SK-N-SH (cell line): Measurements from ENCODE around the gene ZNF480. TPM values are rescaled to one million over a fixed set of nuclear protein-coding genes. Genes with fewer than 3 reads are reported as not detected.

Source experiments
- CTCF ChIA-PET: fragments of 300-600, 350-600 bp; formaldehyde crosslinking; extraction: SDS; loops from one replicate; lab custom pipeline; 2021; lab: Yijun Ruan, JAX
- POLR2A ChIA-PET: fragments of 350-600 bp; sonication (Branson Sonifier 250); formaldehyde crosslinking; extraction: SDS; loops from one replicate; lab custom pipeline; 2020; ENCODE audit warnings: antibody characterized with exemption, inconsistent platforms; lab: Yijun Ruan, JAX
- DNase-seq: peaks from one replicate; pipeline ENCODE4 v3.0.0; 2012
- H2AFZ ChIP-seq: fragments of 200-600 bp; sonication (generic); 2 replicates; pipeline ENCODE4 v1.8.1; 2016; ENCODE audit warnings: antibody characterized with exemption, mild to moderate bottlenecking, low read depth
- H3F3A ChIP-seq: fragments of 200-600 bp; sonication (generic); replicated peaks from 2 replicates; pipeline ENCODE3; 2016; ENCODE audit warnings: antibody characterized with exemption, mild to moderate bottlenecking; ENCODE audit not compliant: insufficient read depth
- H3K27ac ChIP-seq, 2 experiments: fragments of 200-500 bp in 1 of 2; fragments of 200-600 bp in 1 of 2; sonication (Bioruptor generic) in 1 of 2; sonication (generic), shearing (Covaris generic) in 1 of 2; 2 replicates each; pipeline versions ENCODE4 v1.5.1 to v1.6.1; 2014 to 2016; ENCODE audit warnings: low read depth in 2 of 2, inconsistent platforms in 1 of 2, low read length in 1 of 2, mild to moderate bottlenecking in 1 of 2, mixed read lengths in 1 of 2
- H3K27me3 ChIP-seq: fragments of 200-600 bp; sonication (generic), shearing (Covaris generic); 2 replicates; pipeline ENCODE4 v1.6.1; 2016; ENCODE audit warnings: mixed run types; ENCODE audit not compliant: insufficient read depth
- H3K36me3 ChIP-seq, 2 experiments: fragments of 200-500 bp in 1 of 2; fragments of 200-600 bp in 1 of 2; sonication (Bioruptor generic) in 1 of 2; sonication (generic) in 1 of 2; replicated peaks in 1 of 2; 2 replicates each; pipeline versions ENCODE3 to v1.5.1; 2014 to 2016; ENCODE audit warnings: low read length in 1 of 2, mild to moderate bottlenecking in 1 of 2; ENCODE audit not compliant: insufficient read depth in 2 of 2, control insufficient read depth in 1 of 2
- H3K4me1 ChIP-seq, 2 experiments: fragments of 200-500 bp in 1 of 2; fragments of 200-600 bp in 1 of 2; sonication (Bioruptor generic) in 1 of 2; sonication (generic), shearing (Covaris generic) in 1 of 2; 2 replicates each; pipeline versions ENCODE4 v1.5.1 to v1.6.1; 2014 to 2016; ENCODE audit warnings: low read depth in 1 of 2, low read length in 1 of 2, mixed run types in 1 of 2; ENCODE audit not compliant: insufficient read depth in 2 of 2, control insufficient read depth in 1 of 2
- H3K4me2 ChIP-seq: fragments of 200-600 bp; sonication (generic), shearing (Covaris generic); 2 replicates; pipeline ENCODE4 v1.6.1; 2017; ENCODE audit warnings: mixed run types
- H3K4me3 ChIP-seq, 2 experiments: fragments of 200-500 bp in 1 of 2; fragments of 200-600 bp in 1 of 2; sonication (Bioruptor generic) in 1 of 2; sonication (generic), shearing (Covaris generic) in 1 of 2; 2 replicates each; pipeline versions ENCODE4 v1.5.1 to v1.8.1; 2014 to 2016; ENCODE audit warnings: low read depth in 2 of 2, inconsistent platforms in 1 of 2, low read length in 1 of 2, mild to moderate bottlenecking in 1 of 2, mixed read lengths in 1 of 2, moderate library complexity in 1 of 2
- H3K79me2 ChIP-seq: fragments of 200-600 bp; sonication (generic); 2 replicates; pipeline ENCODE4 v1.8.1; 2017; ENCODE audit warnings: mild to moderate bottlenecking; ENCODE audit not compliant: insufficient read depth
- H3K9ac ChIP-seq: fragments of 200-600 bp; sonication (generic); 2 replicates; pipeline ENCODE4 v1.6.1; 2017; ENCODE audit warnings: mixed run types
- H3K9me2 ChIP-seq: fragments of 200-600 bp; sonication (generic); 2 replicates; pipeline ENCODE4 v1.6.1; 2017; ENCODE audit warnings: mixed run types
- H3K9me3 ChIP-seq: fragments of 200-600 bp; sonication (generic); 2 replicates; pipeline ENCODE4 v1.6.1; 2017; ENCODE audit warnings: mixed run types, mild to moderate bottlenecking, moderate library complexity
- H4K20me1 ChIP-seq: fragments of 200-600 bp; sonication (generic); 2 replicates; pipeline ENCODE4 v1.6.1; 2017; ENCODE audit warnings: mild to moderate bottlenecking, mixed run types; ENCODE audit not compliant: insufficient read depth
- ELF1 ChIP-seq: IDR thresholded peaks from 2 replicates; pipeline ENCODE4 v1.4.0; 2012
- FOXM1 ChIP-seq: IDR thresholded peaks from 2 replicates; pipeline ENCODE4 v1.4.0; 2012; ENCODE audit warnings: low read depth, mild to moderate bottlenecking
- GATA2 ChIP-seq: sonication (generic); formaldehyde crosslinking; IDR thresholded peaks from 2 replicates; pipeline ENCODE4 v1.5.0; 2020; ENCODE audit warnings: mild to moderate bottlenecking, missing genetic modification reagents
- NFIC ChIP-seq: IDR thresholded peaks from 2 replicates; pipeline ENCODE4 v1.4.0; 2012; ENCODE audit warnings: borderline replicate concordance
- NRF1 ChIP-seq: IDR thresholded peaks from 2 replicates; pipeline ENCODE4 v1.6.1; 2012; ENCODE audit warnings: low read depth, mild to moderate bottlenecking, low read length
- POLR2AphosphoS5 ChIP-seq: IDR thresholded peaks from 2 replicates; pipeline ENCODE4 v1.6.1; 2012; ENCODE audit warnings: low read depth, low read length
- RCOR1 ChIP-seq: fragments of 150-350 bp; IDR thresholded peaks from 2 replicates; pipeline ENCODE4 v1.6.1; 2017; ENCODE audit warnings: antibody characterized with exemption, low read length
- RFX5 ChIP-seq: IDR thresholded peaks from 2 replicates; pipeline ENCODE4 v1.6.1; 2012; ENCODE audit warnings: mild to moderate bottlenecking, improper control_type of control experiment, low read length
- RXRA ChIP-seq: IDR thresholded peaks from 2 replicates; pipeline ENCODE4 v1.4.0; 2012; ENCODE audit warnings: low read depth, mild to moderate bottlenecking, borderline replicate concordance
- SIN3A ChIP-seq: IDR thresholded peaks from 2 replicates; pipeline ENCODE4 v1.6.1; 2012; ENCODE audit warnings: low read depth, mild to moderate bottlenecking, low read length, moderate library complexity, borderline replicate concordance
- SMC3 ChIP-seq: IDR thresholded peaks from 2 replicates; pipeline ENCODE4 v1.6.1; 2012; ENCODE audit warnings: low read depth, low read length, improper control_type of control experiment
- TAF1 ChIP-seq: IDR thresholded peaks from 2 replicates; pipeline ENCODE4 v1.6.1; 2012; ENCODE audit warnings: low read depth, mild to moderate bottlenecking, low read length, moderate library complexity, borderline replicate concordance
- TCF12 ChIP-seq: IDR thresholded peaks from 2 replicates; pipeline ENCODE4 v1.4.0; 2012
- YY1 ChIP-seq: IDR thresholded peaks from 2 replicates; pipeline ENCODE4 v1.4.0; 2012; ENCODE audit warnings: low read depth, mild to moderate bottlenecking
- WGBS: methylation state at CpG from one replicate; pipeline ENCODE4 v1.1.6; 2017; ENCODE audit warnings: low lambda C conversion rate; 5-methylcytosine and 5-hydroxymethylcytosine counted together
- polyA plus RNA-seq, 3 experiments: library from polyadenylated mRNA; depleted of rRNA; stranded (reverse); fragments of >200 nt; gene quantifications; 2 replicates each; pipeline ENCODE4 v1.2.3, GENCODE V29; 2012
- TF ChIP-seq, protein P1 (sequence below): IDR thresholded peaks from 2 replicates; pipeline ENCODE4 v1.4.0; 2012; ENCODE audit warnings: low read depth, borderline replicate concordance
- TF ChIP-seq, protein P2 (sequence below): IDR thresholded peaks from 2 replicates; pipeline ENCODE4 v1.4.0; 2012; ENCODE audit warnings: low read depth
- TF ChIP-seq, protein P3 (sequence below): IDR thresholded peaks from 2 replicates; pipeline ENCODE4; 2012
- TF ChIP-seq, protein P4 (sequence below): IDR thresholded peaks from 2 replicates; pipeline ENCODE4 v1.4.0; 2012; ENCODE audit warnings: low read depth, borderline replicate concordance

Gene ZNF480
- polyA plus RNA-seq, 1 of the 3 experiments (the other 2 are of a cell fraction), result 10.9 TPM

DNA sequence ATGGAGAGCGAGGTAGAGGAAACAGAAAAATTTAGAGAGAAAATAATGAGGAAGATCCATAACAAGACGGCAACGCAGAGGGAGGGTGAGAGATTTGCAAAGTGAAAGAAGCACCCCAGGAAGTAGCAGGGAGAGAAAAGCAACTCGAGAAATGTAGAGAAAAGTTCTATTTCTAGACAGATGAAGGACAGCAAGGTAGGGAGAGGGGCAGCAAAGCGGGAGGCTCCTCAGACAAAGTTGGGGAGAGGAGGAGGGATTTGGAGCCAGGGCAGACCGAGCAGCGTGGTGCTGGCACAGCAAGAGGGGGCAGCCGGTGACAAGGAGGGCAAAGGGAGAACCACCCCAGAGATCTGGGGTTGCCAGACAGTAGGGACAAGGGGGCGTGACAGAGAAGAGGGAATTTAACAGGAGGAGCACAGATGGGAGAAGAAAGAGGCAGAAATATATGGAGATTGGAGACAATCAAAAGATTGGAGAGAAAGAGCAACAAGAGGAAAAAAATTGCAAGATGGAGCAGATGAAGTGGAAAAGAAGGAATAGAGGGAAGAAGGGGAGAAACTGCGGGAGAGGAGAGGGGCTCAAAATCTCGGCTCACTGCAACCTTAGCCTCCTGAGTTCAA is 26.6 kb upstream of the ZNF480 start:
- H3K4me1 ChIP-seq, result peaks cover 0 to 2% of the 10 kb centered on the region in 2 experiments; a peak in 1 of 4 replicates
- H3K27ac ChIP-seq, result peak overlapping the region; percentile 90 to 94
- H2AFZ ChIP-seq, result peak overlapping the region; percentile 92
- no peaks in the 10 kb centered on the region for H3K9me2 ChIP-seq
- H3K27me3 ChIP-seq, result no peaks in the 10 kb centered on the region
- H3K9me3 ChIP-seq, result no peaks in the 10 kb centered on the region
- peak overlapping the region; percentile 79 for H3K4me2 ChIP-seq
- peak overlapping the region; percentile 85 to 91 for H3K4me3 ChIP-seq
- peaks cover 0 to 38% of the 10 kb centered on the region in 2 experiments for H3K36me3 ChIP-seq
- 18% methylated on average over 11 of the region's 11 CpGs for WGBS
- H4K20me1 ChIP-seq, result no peaks in the 10 kb centered on the region
- peaks cover 60% of the 10 kb centered on the region for H3K79me2 ChIP-seq
- H3K9ac ChIP-seq, result peak overlapping the region; percentile 99
- no peaks in the 10 kb centered on the region for H3F3A ChIP-seq
- TF ChIP-seq NRF1, result no peak
- TF ChIP-seq, protein P1, sequence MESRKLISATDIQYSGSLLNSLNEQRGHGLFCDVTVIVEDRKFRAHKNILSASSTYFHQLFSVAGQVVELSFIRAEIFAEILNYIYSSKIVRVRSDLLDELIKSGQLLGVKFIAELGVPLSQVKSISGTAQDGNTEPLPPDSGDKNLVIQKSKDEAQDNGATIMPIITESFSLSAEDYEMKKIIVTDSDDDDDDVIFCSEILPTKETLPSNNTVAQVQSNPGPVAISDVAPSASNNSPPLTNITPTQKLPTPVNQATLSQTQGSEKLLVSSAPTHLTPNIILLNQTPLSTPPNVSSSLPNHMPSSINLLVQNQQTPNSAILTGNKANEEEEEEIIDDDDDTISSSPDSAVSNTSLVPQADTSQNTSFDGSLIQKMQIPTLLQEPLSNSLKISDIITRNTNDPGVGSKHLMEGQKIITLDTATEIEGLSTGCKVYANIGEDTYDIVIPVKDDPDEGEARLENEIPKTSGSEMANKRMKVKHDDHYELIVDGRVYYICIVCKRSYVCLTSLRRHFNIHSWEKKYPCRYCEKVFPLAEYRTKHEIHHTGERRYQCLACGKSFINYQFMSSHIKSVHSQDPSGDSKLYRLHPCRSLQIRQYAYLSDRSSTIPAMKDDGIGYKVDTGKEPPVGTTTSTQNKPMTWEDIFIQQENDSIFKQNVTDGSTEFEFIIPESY, result no peak
- TF ChIP-seq FOXM1, result no peak
- TF ChIP-seq SMC3, result no peak
- TF ChIP-seq, protein P2, sequence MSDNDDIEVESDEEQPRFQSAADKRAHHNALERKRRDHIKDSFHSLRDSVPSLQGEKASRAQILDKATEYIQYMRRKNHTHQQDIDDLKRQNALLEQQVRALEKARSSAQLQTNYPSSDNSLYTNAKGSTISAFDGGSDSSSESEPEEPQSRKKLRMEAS, result no peak
- TF ChIP-seq SIN3A, result no peak
- TF ChIP-seq RXRA, result no peak
- no peak for TF ChIP-seq TAF1
- no peak for TF ChIP-seq POLR2AphosphoS5
- no peak for TF ChIP-seq NFIC
- no peak for TF ChIP-seq YY1
- no peak for TF ChIP-seq GATA2 (CRISPR knock-in tag)
- TF ChIP-seq, all 33 proteins: peak for 0
- DNase-seq, result peak; percentile 64
- CTCF ChIA-PET, result no interaction called here
- POLR2A ChIA-PET, result no interaction called here

DNA sequence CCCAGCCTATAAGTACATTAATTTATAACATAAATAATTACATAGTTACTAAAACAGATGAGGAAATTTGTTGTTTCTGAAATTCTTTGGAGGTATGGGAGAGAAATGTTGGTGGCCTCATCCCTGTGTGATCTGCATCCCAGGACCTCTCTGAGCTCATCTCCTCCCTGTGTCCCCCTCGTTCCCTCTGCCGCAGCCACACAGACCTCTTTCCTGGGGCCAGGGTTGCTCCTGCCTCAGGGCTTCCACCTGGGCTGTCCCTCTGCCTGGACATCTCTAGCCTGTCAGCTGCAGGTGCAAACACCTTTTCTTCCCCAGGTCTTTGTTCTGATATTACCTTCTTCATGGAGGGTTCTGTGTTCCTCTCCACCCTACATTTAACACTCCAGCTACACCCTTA is 23.7 kb upstream of the ZNF480 start:
- Histone ChIP-seq H3K9me3 (no peaks in the 10 kb centered on the region), H4K20me1 (no peaks in the 10 kb centered on the region), H3F3A (no peaks in the 10 kb centered on the region)
- 100% methylated on average over 2 of the region's 2 CpGs for WGBS
- TF ChIP-seq, protein P3, sequence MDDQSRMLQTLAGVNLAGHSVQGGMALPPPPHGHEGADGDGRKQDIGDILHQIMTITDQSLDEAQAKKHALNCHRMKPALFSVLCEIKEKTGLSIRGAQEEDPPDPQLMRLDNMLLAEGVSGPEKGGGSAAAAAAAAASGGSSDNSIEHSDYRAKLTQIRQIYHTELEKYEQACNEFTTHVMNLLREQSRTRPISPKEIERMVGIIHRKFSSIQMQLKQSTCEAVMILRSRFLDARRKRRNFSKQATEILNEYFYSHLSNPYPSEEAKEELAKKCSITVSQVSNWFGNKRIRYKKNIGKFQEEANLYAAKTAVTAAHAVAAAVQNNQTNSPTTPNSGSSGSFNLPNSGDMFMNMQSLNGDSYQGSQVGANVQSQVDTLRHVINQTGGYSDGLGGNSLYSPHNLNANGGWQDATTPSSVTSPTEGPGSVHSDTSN, result no peak
- TF ChIP-seq TCF12, result no peak
- no peak for TF ChIP-seq RFX5
- TF ChIP-seq NFIC, result no peak
- TF ChIP-seq, protein P4, sequence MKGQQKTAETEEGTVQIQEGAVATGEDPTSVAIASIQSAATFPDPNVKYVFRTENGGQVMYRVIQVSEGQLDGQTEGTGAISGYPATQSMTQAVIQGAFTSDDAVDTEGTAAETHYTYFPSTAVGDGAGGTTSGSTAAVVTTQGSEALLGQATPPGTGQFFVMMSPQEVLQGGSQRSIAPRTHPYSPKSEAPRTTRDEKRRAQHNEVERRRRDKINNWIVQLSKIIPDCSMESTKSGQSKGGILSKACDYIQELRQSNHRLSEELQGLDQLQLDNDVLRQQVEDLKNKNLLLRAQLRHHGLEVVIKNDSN, result no peak
- no peak for TF ChIP-seq POLR2AphosphoS5
- TF ChIP-seq ELF1, result no peak
- no peak for TF ChIP-seq RCOR1
- no peak for TF ChIP-seq GATA2 (CRISPR knock-in tag)
- TF ChIP-seq SMC3, result no peak
- TF ChIP-seq, all 33 proteins: peak for 0
- ChIA-PET CTCF (no interaction called here), POLR2A (no interaction called here)
- no peak for DNase-seq
- no peak overlapping the region for H3K4me2 ChIP-seq
- H3K4me3 ChIP-seq, result peak overlapping the region in 1 of 2 experiments; percentile 6; a peak in 1 of 4 replicates
- H3K27me3 ChIP-seq, result no peaks in the 10 kb centered on the region
- H3K9me2 ChIP-seq, result no peaks in the 10 kb centered on the region
- no peak overlapping the region for H3K27ac ChIP-seq
- no peak overlapping the region for H2AFZ ChIP-seq
- peaks cover 0 to 2% of the 10 kb centered on the region in 2 experiments; a peak in 1 of 4 replicates for H3K4me1 ChIP-seq
- peaks cover 0 to 55% of the 10 kb centered on the region in 2 experiments for H3K36me3 ChIP-seq
- H3K79me2 ChIP-seq, result peaks cover 89% of the 10 kb centered on the region
- H3K9ac ChIP-seq, result no peak overlapping the region
